Mucosa of rectum (tissue), 2 donors: ENCODE results near the gene ABCD2.

Experiments
- H3K27ac ChIP-seq, 2 donors: one replicate each; pipeline ENCODE4 v1.7.0; 2013; ENCODE audit warnings: inconsistent platforms in 2 of 2, low read depth in 2 of 2, low read length in 2 of 2
- H3K27me3 ChIP-seq, 2 donors: one replicate each; pipeline ENCODE4 v1.7.0; 2013; ENCODE audit warnings: low read length in 2 of 2; ENCODE audit not compliant: control insufficient read depth in 2 of 2, insufficient read depth in 2 of 2
- H3K36me3 ChIP-seq, 2 donors: one replicate each; pipeline ENCODE4 v1.7.0; 2013; ENCODE audit warnings: low read length in 2 of 2; ENCODE audit not compliant: control insufficient read depth in 2 of 2, insufficient read depth in 2 of 2
- H3K4me1 ChIP-seq, 2 donors: one replicate each; pipeline ENCODE4 v1.7.0; 2013; ENCODE audit warnings: low read length in 2 of 2, mild to moderate bottlenecking in 1 of 2; ENCODE audit not compliant: control insufficient read depth in 2 of 2, insufficient read depth in 2 of 2
- H3K4me3 ChIP-seq, 2 donors: one replicate each; pipeline ENCODE4 v1.7.0; 2013; ENCODE audit warnings: low read length in 2 of 2
- H3K9ac ChIP-seq, 2 donors: one replicate each; pipeline ENCODE4 v1.7.0; 2013; ENCODE audit warnings: low read length in 2 of 2, low read depth in 1 of 2, mild to moderate bottlenecking in 1 of 2
- H3K9me3 ChIP-seq, 2 donors: one replicate each; pipeline ENCODE4 v1.7.0; 2013; ENCODE audit warnings: low read length in 2 of 2; ENCODE audit not compliant: control insufficient read depth in 2 of 2
- donor health status: healthy.
- donor health status: Normal muscosa, but diverticular disease.

Gene ABCD2

DNA sequence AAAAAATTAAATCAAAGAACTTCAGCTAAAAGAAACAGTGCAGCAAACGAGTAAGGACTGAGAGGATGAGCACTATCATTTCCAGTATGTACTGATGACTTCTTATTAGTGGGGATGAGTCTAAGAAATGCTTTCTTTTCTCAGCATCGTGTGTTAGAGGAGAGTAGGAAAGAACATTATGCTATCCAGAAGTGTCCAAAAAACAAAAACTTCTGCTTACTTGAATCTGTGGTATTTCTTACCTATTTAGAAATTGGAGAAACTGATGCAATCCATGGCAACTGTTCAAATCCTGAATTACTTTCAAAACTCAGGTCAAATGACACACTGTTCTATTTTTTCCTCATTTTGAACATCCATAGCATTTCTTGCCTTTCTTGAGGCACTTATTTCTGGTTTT, 23.7 kb downstream of the ABCD2 start:
- H3K36me3 ChIP-seq = no peaks in the 10 kb centered on the region
- no peak overlapping the region for H3K9ac ChIP-seq

DNA sequence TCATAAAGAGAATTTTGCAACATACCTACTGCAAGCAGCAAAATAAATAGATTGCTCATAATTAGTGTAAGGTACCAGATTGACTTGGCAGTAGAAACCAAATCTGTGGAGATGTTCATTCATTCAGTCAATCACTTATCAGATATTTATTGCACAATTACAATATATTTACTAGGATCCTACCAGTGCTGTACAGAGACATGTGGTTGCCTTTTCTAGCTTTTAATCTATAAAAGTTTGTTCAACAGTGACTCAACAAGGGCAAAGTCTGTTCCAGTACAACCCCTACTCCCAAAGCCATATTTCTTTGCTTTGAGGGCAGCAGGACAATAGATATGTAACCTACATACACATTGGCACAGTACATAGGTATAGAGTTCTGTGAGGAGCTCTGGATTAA, 27.3 kb downstream of the ABCD2 start:
- no peaks in the 10 kb centered on the region for H3K27me3 ChIP-seq

More for the DNA sequence above, 23.7 kb downstream of the ABCD2 start:
- H3K4me1 ChIP-seq = no peaks in the 10 kb centered on the region
- no peaks in the 10 kb centered on the region for H3K27me3 ChIP-seq
- H3K27ac ChIP-seq = no peak overlapping the region
- no peaks in the 10 kb centered on the region for H3K9me3 ChIP-seq
- H3K4me3 ChIP-seq = no peak overlapping the region

GRCh38 chr12:39588348-39588747, 31.3 kb downstream of the ABCD2 start:
- Histone ChIP-seq H3K27me3 (no peaks in the 10 kb centered on the region), H3K4me1 (no peaks in the 10 kb centered on the region), H3K4me3 (no peak overlapping the region), H3K9me3 (no peaks in the 10 kb centered on the region), H3K27ac (no peak overlapping the region), H3K36me3 (no peaks in the 10 kb centered on the region), H3K9ac (no peak overlapping the region)

More for the DNA sequence above, 27.3 kb downstream of the ABCD2 start:
- Histone ChIP-seq H3K9me3 (no peaks in the 10 kb centered on the region), H3K4me1 (no peaks in the 10 kb centered on the region), H3K9ac (no peak overlapping the region), H3K36me3 (no peaks in the 10 kb centered on the region), H3K27ac (no peak overlapping the region), H3K4me3 (no peak overlapping the region)

- Histone ChIP-seq H3K4me3 (no peak overlapping the region), H3K9ac (no peak overlapping the region), H3K4me1 (no peaks in the 10 kb centered on the region), H3K27ac (no peak overlapping the region), H3K9me3 (no peaks in the 10 kb centered on the region), H3K27me3 (no peaks in the 10 kb centered on the region), H3K36me3 (no peaks in the 10 kb centered on the region)
These were observed 32.4 kb downstream of the ABCD2 start for GRCh38 chr12:39587225-39587624.

- no peak overlapping the region for H3K27ac ChIP-seq
- H3K9ac ChIP-seq = no peak overlapping the region
- H3K36me3 ChIP-seq = no peaks in the 10 kb centered on the region
- no peaks in the 10 kb centered on the region for H3K9me3 ChIP-seq
- H3K4me3 ChIP-seq = no peak overlapping the region
- no peaks in the 10 kb centered on the region for H3K4me1 ChIP-seq
- no peaks in the 10 kb centered on the region for H3K27me3 ChIP-seq
These were observed 32.8 kb downstream of the ABCD2 start for GRCh38 chr12:39586816-39587215.

DNA sequence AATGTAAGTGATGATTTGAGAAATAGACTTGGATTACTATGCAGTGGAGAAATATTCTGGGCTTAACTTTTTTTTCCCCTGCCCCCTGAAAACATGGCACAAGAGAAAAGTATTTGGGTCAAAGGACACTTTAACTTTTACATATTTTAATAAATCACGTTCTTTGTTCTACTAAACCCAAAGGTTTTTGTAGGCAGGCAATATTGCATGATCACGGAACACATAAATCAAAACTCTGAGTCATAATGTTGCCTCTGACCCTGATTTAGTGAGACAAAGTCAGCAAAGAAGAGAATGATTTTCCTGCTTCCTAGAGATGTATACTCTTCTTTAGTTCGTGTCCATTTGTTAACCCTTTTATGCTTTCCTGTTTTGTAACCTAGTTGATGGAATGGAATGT, 38.0 kb downstream of the ABCD2 start:
- Histone ChIP-seq H3K9me3 (no peaks in the 10 kb centered on the region), H3K27ac (no peak overlapping the region), H3K36me3 (no peaks in the 10 kb centered on the region), H3K27me3 (no peaks in the 10 kb centered on the region), H3K9ac (no peak overlapping the region), H3K4me3 (no peak overlapping the region), H3K4me1 (no peaks in the 10 kb centered on the region)

- Histone ChIP-seq H3K36me3 (no peaks in the 10 kb centered on the region), H3K9ac (no peak overlapping the region), H3K27me3 (no peaks in the 10 kb centered on the region), H3K27ac (no peak overlapping the region), H3K4me1 (no peaks in the 10 kb centered on the region), H3K9me3 (no peaks in the 10 kb centered on the region), H3K4me3 (no peak overlapping the region)
These were observed 44.1 kb downstream of the ABCD2 start for GRCh38 chr12:39575498-39575875.

DNA sequence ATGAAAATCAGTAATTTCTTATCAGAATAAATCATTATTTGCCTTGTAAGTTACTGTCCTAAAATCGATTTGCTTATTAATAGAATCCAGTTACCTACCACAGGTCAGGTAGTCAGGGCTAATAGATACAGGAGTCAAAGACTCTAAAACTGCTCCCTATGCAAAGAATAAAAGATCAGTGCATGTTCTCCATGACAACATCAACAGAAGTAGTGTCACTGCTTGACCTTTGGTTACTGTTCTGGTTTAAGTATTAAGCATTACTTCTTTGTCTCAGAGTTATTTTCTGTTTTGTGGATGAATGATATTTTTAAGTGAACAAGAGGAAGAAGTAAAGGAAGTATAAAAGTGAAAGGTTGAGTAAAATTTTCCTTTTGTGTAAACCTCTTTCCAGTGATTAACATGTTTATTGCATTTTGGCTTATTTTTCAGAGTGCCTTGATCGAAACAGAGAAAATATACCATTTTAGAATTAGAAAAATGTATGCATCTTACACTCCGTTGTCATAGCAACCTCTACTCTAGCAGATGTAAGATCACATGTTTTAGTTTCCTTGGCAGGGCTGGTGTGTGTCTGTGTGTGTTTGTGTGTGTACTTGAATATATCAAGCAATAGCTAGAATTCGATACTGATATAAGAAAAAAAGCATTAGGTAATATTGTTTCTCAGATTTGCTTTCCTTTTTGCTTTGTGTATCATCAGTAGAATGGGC, 44.7 kb downstream of the ABCD2 start:
- H3K27me3 ChIP-seq = no peaks in the 10 kb centered on the region
- no peak overlapping the region for H3K27ac ChIP-seq
- no peak overlapping the region for H3K4me3 ChIP-seq
- H3K4me1 ChIP-seq = no peaks in the 10 kb centered on the region
- no peaks in the 10 kb centered on the region for H3K36me3 ChIP-seq
- no peak overlapping the region for H3K9ac ChIP-seq
- H3K9me3 ChIP-seq = no peaks in the 10 kb centered on the region

GRCh38 chr12:39574378-39574777, 45.2 kb downstream of the ABCD2 start:
- H3K36me3 ChIP-seq = no peaks in the 10 kb centered on the region
- H3K9me3 ChIP-seq = no peaks in the 10 kb centered on the region
- H3K9ac ChIP-seq = no peak overlapping the region
- no peaks in the 10 kb centered on the region for H3K27me3 ChIP-seq
- H3K4me3 ChIP-seq = no peak overlapping the region
- no peaks in the 10 kb centered on the region for H3K4me1 ChIP-seq
- H3K27ac ChIP-seq = no peak overlapping the region

GRCh38 chr12:39573971-39574370, 45.6 kb downstream of the ABCD2 start:
- Histone ChIP-seq H3K9me3 (no peaks in the 10 kb centered on the region), H3K4me1 (no peaks in the 10 kb centered on the region), H3K27me3 (no peaks in the 10 kb centered on the region), H3K9ac (no peak overlapping the region), H3K27ac (no peak overlapping the region), H3K36me3 (no peaks in the 10 kb centered on the region), H3K4me3 (no peak overlapping the region)

DNA sequence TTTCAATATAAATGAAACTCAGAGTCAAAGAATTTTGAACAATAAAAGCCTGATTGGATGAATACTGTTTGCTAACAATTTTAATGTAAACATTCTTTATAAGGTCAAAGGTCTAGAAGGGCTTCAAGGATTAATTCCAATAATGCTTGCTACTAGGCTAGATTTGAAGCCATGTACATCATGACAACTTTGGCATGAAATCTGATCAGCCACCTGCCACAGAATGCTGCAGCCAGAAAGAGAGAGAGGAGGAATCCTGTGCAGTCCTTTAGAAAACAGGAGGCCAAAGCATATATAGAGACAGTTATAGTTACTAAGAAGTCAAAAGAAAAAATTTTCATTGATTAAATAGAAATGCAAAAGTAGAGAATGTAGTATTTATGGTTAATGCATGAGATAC, 47.1 kb downstream of the ABCD2 start:
- no peaks in the 10 kb centered on the region for H3K9me3 ChIP-seq
- no peak overlapping the region for H3K4me3 ChIP-seq
- no peak overlapping the region for H3K27ac ChIP-seq
- H3K27me3 ChIP-seq = no peaks in the 10 kb centered on the region
- no peak overlapping the region for H3K9ac ChIP-seq
- H3K36me3 ChIP-seq = no peaks in the 10 kb centered on the region
- no peaks in the 10 kb centered on the region for H3K4me1 ChIP-seq
